Measurements from ENCODE around the gene APLP2.

APLP2 gene

DNA sequence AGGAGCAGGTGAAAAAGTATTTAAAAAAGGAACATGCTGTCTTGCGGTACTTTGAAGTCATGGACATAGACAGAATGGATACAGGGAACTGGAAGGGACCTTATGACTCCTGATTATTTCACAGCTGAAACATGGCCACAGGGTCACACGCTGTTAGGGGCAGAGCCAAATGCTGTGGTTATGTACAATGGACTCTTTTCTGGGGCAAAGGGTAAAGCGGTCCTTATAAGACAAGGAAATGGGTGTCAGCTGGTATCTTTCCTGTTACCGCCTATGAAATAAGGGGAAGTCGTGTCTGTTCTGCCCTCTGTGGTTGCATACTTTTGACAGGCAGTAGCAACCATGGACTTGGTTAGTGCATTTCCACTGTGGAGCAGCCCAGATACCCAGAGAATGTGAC is 77.1 kb downstream of the APLP2 start:
- no peak for DNase-seq (ENCODE audit: low read depth)
- H3K4me3 ChIP-seq (ENCODE audit: low read depth, low read length): no peak overlapping the region
- TF ChIP-seq, protein P1, sequence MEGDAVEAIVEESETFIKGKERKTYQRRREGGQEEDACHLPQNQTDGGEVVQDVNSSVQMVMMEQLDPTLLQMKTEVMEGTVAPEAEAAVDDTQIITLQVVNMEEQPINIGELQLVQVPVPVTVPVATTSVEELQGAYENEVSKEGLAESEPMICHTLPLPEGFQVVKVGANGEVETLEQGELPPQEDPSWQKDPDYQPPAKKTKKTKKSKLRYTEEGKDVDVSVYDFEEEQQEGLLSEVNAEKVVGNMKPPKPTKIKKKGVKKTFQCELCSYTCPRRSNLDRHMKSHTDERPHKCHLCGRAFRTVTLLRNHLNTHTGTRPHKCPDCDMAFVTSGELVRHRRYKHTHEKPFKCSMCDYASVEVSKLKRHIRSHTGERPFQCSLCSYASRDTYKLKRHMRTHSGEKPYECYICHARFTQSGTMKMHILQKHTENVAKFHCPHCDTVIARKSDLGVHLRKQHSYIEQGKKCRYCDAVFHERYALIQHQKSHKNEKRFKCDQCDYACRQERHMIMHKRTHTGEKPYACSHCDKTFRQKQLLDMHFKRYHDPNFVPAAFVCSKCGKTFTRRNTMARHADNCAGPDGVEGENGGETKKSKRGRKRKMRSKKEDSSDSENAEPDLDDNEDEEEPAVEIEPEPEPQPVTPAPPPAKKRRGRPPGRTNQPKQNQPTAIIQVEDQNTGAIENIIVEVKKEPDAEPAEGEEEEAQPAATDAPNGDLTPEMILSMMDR (IDR thresholded peaks at IDR 0.05; ENCODE audit: low read depth, low read length, missing control alignments): no peak

DNA sequence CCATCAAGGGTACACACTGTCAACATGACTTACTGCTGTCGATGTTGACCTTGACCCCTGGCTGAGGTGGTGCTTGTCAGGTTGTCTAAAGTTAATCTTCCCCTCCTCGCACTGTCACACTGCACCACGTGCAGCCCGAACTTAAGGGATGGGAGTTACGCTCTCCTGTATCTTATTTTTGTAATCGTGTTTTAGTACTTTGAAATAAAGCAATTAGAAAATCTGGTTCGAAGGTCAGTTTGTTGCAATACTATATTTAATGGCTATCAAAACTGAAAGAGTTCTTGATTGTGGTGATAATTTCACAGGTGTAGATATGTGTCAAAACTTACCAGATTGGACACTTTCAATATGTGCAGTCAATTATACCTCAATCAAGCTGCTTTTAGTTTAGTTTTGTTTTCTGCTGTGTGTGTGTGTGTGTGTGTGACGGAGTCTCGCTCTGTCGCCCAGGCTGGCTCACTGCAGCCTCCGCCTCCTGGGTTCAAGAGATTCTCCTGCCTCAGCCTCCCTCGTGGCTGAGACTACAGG is 79.2 kb downstream of the APLP2 start:
- DNase-seq (ENCODE audit: low read depth): no peak
- TF ChIP-seq, protein P1 (IDR thresholded peaks at IDR 0.05; ENCODE audit: low read depth, low read length, missing control alignments): no peak

DNA sequence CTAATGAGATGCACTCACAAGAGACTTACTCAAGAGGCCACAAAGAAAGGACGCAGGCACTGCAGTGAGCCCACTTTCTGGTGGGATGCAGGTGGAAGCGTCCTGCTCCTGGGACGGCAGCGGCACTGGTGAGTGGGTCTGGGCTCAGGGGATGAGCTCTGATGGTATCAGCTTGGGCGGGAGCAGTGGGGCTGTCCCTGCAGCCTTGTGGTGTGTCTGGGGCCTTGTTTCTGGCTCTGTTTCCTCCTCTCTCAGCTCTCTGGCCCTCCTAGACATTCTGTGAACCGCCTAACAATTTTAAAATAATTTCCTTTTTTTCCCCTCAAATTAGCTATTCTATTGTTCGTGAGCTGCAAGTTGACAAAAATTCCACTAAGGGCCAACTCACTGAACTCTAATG is 81.1 kb downstream of the APLP2 start:
- TF ChIP-seq, protein P1 (IDR thresholded peaks at IDR 0.05; ENCODE audit: low read depth, low read length, missing control alignments): no peak
- DNase-seq (ENCODE audit: low read depth): no peak
- no peak overlapping the region for H3K4me3 ChIP-seq (ENCODE audit: low read depth, low read length)

More for the DNA sequence above, 79.2 kb downstream of the APLP2 start:
- no peak overlapping the region for H3K4me3 ChIP-seq (ENCODE audit: low read depth, low read length)

DNA sequence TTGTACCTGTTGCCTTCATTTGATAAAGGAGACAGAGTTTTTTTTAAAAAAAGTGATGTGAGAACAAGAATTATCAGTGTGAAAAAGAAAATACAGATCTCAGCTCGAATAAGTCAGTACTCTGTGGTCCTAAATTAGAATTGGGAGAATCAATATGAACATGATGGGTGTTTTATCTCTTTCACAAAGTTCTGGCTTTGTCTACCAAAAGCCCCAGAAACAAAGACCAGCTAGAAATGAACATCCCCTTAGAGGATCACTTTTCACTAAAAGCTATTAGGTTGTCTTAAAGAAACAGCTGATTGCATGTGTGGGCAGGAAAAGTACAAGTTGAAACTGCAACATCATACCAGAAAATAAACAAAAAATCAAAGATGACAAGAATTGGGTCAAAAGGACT is 81.5 kb downstream of the APLP2 start:
- DNase-seq (ENCODE audit: low read depth): no peak
- TF ChIP-seq, protein P1 (IDR thresholded peaks at IDR 0.05; ENCODE audit: low read depth, low read length, missing control alignments): no peak
- no peak overlapping the region for H3K4me3 ChIP-seq (ENCODE audit: low read depth, low read length)

DNA sequence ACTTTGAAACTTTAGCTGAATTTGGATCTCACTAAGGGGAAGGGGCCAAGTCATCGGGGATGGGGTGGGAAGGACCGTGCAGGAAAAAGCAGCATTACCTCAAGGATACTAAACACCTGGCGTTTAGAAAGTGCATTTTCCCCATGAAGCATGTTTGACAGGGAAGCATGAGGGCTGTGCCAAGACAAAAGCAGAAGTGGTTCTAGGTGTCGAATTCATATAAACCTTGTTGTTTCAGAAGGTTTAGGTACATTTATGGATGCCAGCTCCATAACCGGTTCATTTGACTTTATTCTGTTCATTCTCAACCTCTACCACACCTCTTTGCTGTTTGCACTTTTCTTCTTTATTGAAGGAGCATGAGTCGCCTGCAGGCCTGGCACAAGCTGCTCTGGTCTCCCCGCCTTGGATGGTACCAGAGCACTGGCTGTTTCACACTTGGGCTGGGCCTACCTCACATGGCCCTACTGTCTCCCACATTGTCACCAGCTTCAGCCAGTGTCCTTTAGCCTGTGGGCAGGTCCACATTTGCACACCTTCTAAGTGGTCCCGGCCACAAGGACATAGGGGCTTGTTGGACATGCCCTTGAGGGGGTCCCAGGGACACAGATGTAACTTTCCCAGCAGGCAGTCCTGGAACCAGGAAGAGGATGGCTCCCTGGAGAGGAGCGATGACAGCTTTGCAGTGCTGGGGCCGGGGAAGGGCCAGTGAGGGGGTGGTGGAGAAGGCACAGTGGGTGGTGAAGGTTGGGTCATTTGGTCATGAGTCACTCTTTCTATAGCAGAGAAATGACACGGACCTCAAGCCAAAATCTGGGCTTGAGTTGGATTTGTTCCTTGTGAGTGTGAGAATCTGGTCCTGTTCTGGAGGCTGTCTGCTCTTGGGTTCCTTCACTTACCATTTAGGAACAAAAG is 86.7 kb downstream of the APLP2 start:
- no peak for DNase-seq (ENCODE audit: low read depth)
- TF ChIP-seq, protein P1 (IDR thresholded peaks at IDR 0.05; ENCODE audit: low read depth, low read length, missing control alignments): no peak
- no peak overlapping the region for H3K4me3 ChIP-seq (ENCODE audit: low read depth, low read length)

DNA sequence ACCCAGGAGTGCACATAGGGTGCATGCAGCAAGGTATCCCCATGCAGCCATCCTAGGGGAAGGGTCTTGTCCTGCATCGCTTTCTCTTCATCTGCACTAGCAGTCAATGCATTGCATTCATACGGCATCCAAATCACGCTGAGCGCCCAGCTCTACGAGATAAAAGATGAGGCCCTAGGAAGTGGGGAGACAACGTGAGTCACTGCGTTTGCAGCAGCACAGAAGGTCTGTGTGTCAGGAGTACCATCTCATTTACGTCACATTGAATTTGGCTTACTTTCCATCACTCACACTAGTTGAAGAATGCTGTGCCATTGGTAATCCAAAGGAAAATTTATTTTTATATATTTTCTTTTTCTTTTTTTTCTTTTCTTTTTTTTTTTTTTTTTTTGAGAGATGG is 87.4 kb downstream of the APLP2 start:
- H3K4me3 ChIP-seq (ENCODE audit: low read depth, low read length): no peak overlapping the region
- TF ChIP-seq, protein P1 (IDR thresholded peaks at IDR 0.05; ENCODE audit: low read depth, low read length, missing control alignments): no peak
- DNase-seq (ENCODE audit: low read depth): no peak

Data from GM12864 (cell line).